ENCODE data around the gene SLC35G3.

GRCh38 chr17:35235917-35236316, 41.7 kb upstream of the SLC35G3 start:
- TF ChIP-seq EZH2 (IDR thresholded peaks at IDR 0.05) (no peak), POLR2AphosphoS5 (IDR thresholded peaks at IDR 0.05; ENCODE audit: borderline replicate concordance, low read depth, low read length) (no peak), FOXP2 (optimal IDR thresholded peaks at IDR 0.05; ENCODE audit: control extremely low read depth, extremely low read length, insufficient read depth) (no peak)
